HG02852 (cell line): Measurements from ENCODE around the gene ZNF598.
"Not testable (repeated sequence)": the region's sequence is repeated elsewhere in the genome, so short reads cannot be mapped to it uniquely, and the experiment has no call there.

ENCODE experiments used
- ATAC-seq: cut with Tn5 transposase; IDR thresholded peaks from one replicate; pipeline ENCODE4 v1.9.1; 2021; ENCODE audit warnings: mild to moderate bottlenecking, moderate library complexity; ENCODE audit not compliant: unreplicated experiment

The ZNF598 gene

GRCh38 chr16:2040787-2041522 is 31.3 kb upstream of the ZNF598 start:
- no peak for ATAC-seq

GRCh38 chr16:2040041-2040786 is 30.6 kb upstream of the ZNF598 start:
- ATAC-seq: no peak

GRCh38 chr16:2039274-2040031 is 29.8 kb upstream of the ZNF598 start:
- no peak for ATAC-seq

GRCh38 chr16:2038382-2039231 is 29.0 kb upstream of the ZNF598 start:
- no peak for ATAC-seq

GRCh38 chr16:2037647-2038381 is 28.2 kb upstream of the ZNF598 start:
- no peak for ATAC-seq

GRCh38 chr16:2037115-2037514 is 27.5 kb upstream of the ZNF598 start:
- no peak for ATAC-seq

GRCh38 chr16:2036200-2036966 is 26.8 kb upstream of the ZNF598 start:
- no peak for ATAC-seq

- no peak for ATAC-seq
These were observed 26.0 kb upstream of the ZNF598 start for GRCh38 chr16:2035431-2036199.

- no peak for ATAC-seq
These were observed 25.2 kb upstream of the ZNF598 start for GRCh38 chr16:2034696-2035430.

- ATAC-seq: not testable (repeated sequence)
These were observed 24.5 kb upstream of the ZNF598 start for GRCh38 chr16:2033909-2034695.

- no peak for ATAC-seq
These were observed 23.7 kb upstream of the ZNF598 start for GRCh38 chr16:2033057-2033908.

GRCh38 chr16:2032285-2033056 is 22.9 kb upstream of the ZNF598 start:
- ATAC-seq: no peak

GRCh38 chr16:2031081-2031577 is 21.5 kb upstream of the ZNF598 start:
- no peak for ATAC-seq

GRCh38 chr16:2030036-2030435 is 20.4 kb upstream of the ZNF598 start:
- no peak for ATAC-seq

- ATAC-seq: no peak
These were observed 19.7 kb upstream of the ZNF598 start for GRCh38 chr16:2029350-2029749.
